Transverse colon (tissue), 4 donors: ENCODE results near the gene TSPAN5. TPM values are rescaled to one million over a fixed set of nuclear protein-coding genes. Genes with fewer than 3 reads are reported as not detected.

Source experiments
- DNase-seq: peaks from one replicate; pipeline ENCODE4 v3.0.0-alpha.2; 2019
- H3K27ac ChIP-seq, 4 donors: fragments of 200-600 bp; sonication (generic); 2 replicates each; pipeline ENCODE4 v1.5.1; 2016 to 2018; ENCODE audit warnings: inconsistent platforms in 4 of 4
- H3K27me3 ChIP-seq: fragments of 200-600 bp; sonication (generic); 2 replicates; pipeline ENCODE4 v1.5.1; 2017; ENCODE audit warnings: inconsistent platforms
- H3K36me3 ChIP-seq, 4 donors: fragments of 200-600 bp; sonication (generic); 2 replicates each; pipeline ENCODE4 v1.5.1; 2017 to 2019; ENCODE audit warnings: inconsistent platforms in 4 of 4
- H3K4me1 ChIP-seq, 4 donors: fragments of 200-600 bp; sonication (generic); 2 replicates each; pipeline ENCODE4 v1.5.1; 2017 to 2020; ENCODE audit warnings: inconsistent platforms in 4 of 4
- H3K4me3 ChIP-seq, 4 donors: fragments of 200-600 bp; sonication (generic); 1 replicate in 1 of 4; 2 replicates in 3 of 4; pipeline versions ENCODE4 v1.5.1 to v1.6.1; 2017 to 2019; ENCODE audit warnings: inconsistent platforms in 4 of 4
- H3K9me3 ChIP-seq, 2 donors: fragments of 200-600 bp; sonication (generic); 2 replicates each; pipeline ENCODE4 v1.5.1; 2017 to 2019; ENCODE audit warnings: inconsistent platforms in 2 of 2
- CTCF ChIP-seq, 5 experiments: fragments of 200-600 bp in 3 of 5; fragments of 450-650 bp in 2 of 5; sonication (generic) in 3 of 5; IDR thresholded peaks; 1 replicate in 2 of 5; 2 replicates in 3 of 5; pipeline ENCODE4 v1.5.1; 2016 to 2017; ENCODE audit warnings: antibody characterized with exemption in 5 of 5, inconsistent platforms in 3 of 5, mild to moderate bottlenecking in 2 of 5, moderate library complexity in 1 of 5
- EP300 ChIP-seq: sonication (generic); formaldehyde crosslinking; IDR thresholded peaks from one replicate; pipeline ENCODE4 v1.6.1; 2017; ENCODE audit warnings: antibody characterized with exemption, low read depth
- POLR2A ChIP-seq: fragments of 450-650 bp; IDR thresholded peaks from one replicate; pipeline ENCODE4 v1.6.1; 2016; ENCODE audit warnings: antibody characterized with exemption, mild to moderate bottlenecking, moderate library complexity
- POLR2AphosphoS5 ChIP-seq, 3 donors: sonication (generic); formaldehyde crosslinking; IDR thresholded peaks; one replicate each; pipeline ENCODE4 v1.6.1; 2016; ENCODE audit warnings: antibody characterized with exemption in 3 of 3
- WGBS, 2 donors: methylation state at CpG; one replicate each; pipeline ENCODE4 v1.1.5; 2018; ENCODE audit warnings: low coverage in 1 of 2; 5-methylcytosine and 5-hydroxymethylcytosine counted together
- in situ Hi-C, 4 donors: fragments of 200-750 bp; cut with MboI; loops; one replicate each; pipeline versions ENCODE4 v1.15.0 to v1.15.1; 2017; ENCODE audit warnings: low sequenced_read_pairs in 3 of 4, low pct_ligation_motif_present in 1 of 4, low pct_unique_long_range_greater_than_20kb in 1 of 4
- intact Hi-C: fragments of 100-400 bp; cut with DNase I; formaldehyde crosslinking; loops from one replicate; pipeline ENCODE4 v1.15.1; 2023; ENCODE audit warnings: low total_unique reads
- total RNA-seq, 4 donors: library from RNA; depleted of rRNA; stranded (reverse); fragments of >200 nt; gene quantifications; one replicate each; pipeline ENCODE4 v1.1.0, GENCODE V29; 2016

The TSPAN5 gene
- total RNA-seq, 4 donors from 2014 or later, result 1.1 to 9.6 (median 4.4) TPM

- in situ Hi-C loops, result no loop called here
- DNase-seq, result no peak
Measured at GRCh38 chr4:98662626-98663225, 4.3 kb upstream of the TSPAN5 start.

GRCh38 chr4:98662055-98662453, 3.6 kb upstream of the TSPAN5 start:
- 86 to 90% methylated on average over 4 of the region's 4 CpGs for WGBS, 2 donors
- Histone ChIP-seq H3K36me3 (no peaks in the 10 kb centered on the region), H3K27ac (no peak overlapping the region), H3K9me3 (no peaks in the 10 kb centered on the region), H3K27me3 (no peaks in the 10 kb centered on the region), H3K4me1 (peaks cover 4 to 24% (median 11%) of the 10 kb centered on the region in 4 donors), H3K4me3 (no peak overlapping the region)
- TF ChIP-seq POLR2A (no peak), CTCF (IDR thresholded peaks at IDR 0.05) (no peak), POLR2AphosphoS5 (IDR thresholded peaks at IDR 0.05) (no peak), EP300 (no peak)
- intact Hi-C loops, result no loop called here
- in situ Hi-C loops, result no loop called here
- no peak for DNase-seq

More at GRCh38 chr4:98662626-98663225, 4.3 kb upstream of the TSPAN5 start:
- H3K9me3 ChIP-seq, result no peaks in the 10 kb centered on the region
- H3K27me3 ChIP-seq, result no peaks in the 10 kb centered on the region
- no peak for TF ChIP-seq EP300
- no peak for TF ChIP-seq POLR2A
- TF ChIP-seq POLR2AphosphoS5 (IDR thresholded peaks at IDR 0.05), result no peak
- intact Hi-C loops, result no loop called here
- no peaks in the 10 kb centered on the region for H3K36me3 ChIP-seq
- H3K4me1 ChIP-seq, result peaks cover 4 to 17% (median 7%) of the 10 kb centered on the region in 4 donors
- no peak overlapping the region for H3K4me3 ChIP-seq
- peak overlapping the region in 2 of 4 donors; percentile 39 to 55 for H3K27ac ChIP-seq
- WGBS, 2 donors, result 55 to 65% methylated on average over 5 to 7 of the region's 7 CpGs

GRCh38 chr4:98661371-98662054, 3.1 kb upstream of the TSPAN5 start:
- Histone ChIP-seq H3K36me3 (no peaks in the 10 kb centered on the region), H3K4me3 (no peak overlapping the region), H3K4me1 (peaks cover 4 to 30% (median 13%) of the 10 kb centered on the region in 4 donors), H3K27me3 (no peaks in the 10 kb centered on the region), H3K27ac (no peak overlapping the region), H3K9me3 (no peaks in the 10 kb centered on the region)
- DNase-seq, result no peak
- TF ChIP-seq CTCF (IDR thresholded peaks at IDR 0.05), result no peak
- no peak for TF ChIP-seq POLR2AphosphoS5 (IDR thresholded peaks at IDR 0.05)
- TF ChIP-seq POLR2A, result no peak
- no peak for TF ChIP-seq EP300
- in situ Hi-C loops, result no loop called here
- WGBS, 2 donors, result 57 to 61% methylated on average over 3 of the region's 3 CpGs
- intact Hi-C loops, result no loop called here

GRCh38 chr4:98659741-98660462, 1.5 kb upstream of the TSPAN5 start:
- no peak for DNase-seq
- intact Hi-C loops (loop anchor here (10.0 kb wide), 1 partner anchor 175 kb away; no protein-coding TSS in a partner anchor), in situ Hi-C loops (no loop called here)
- peaks cover 4 to 31% (median 13%) of the 10 kb centered on the region in 4 donors for H3K4me1 ChIP-seq
- peak overlapping the region in 2 of 4 donors; percentile 70 to 75 for H3K27ac ChIP-seq
- TF ChIP-seq POLR2AphosphoS5 (IDR thresholded peaks at IDR 0.05), result no peak
- no peak for TF ChIP-seq EP300
- TF ChIP-seq POLR2A, result no peak
- no peaks in the 10 kb centered on the region for H3K36me3 ChIP-seq
- no peaks in the 10 kb centered on the region for H3K9me3 ChIP-seq
- WGBS, 2 donors, result 21 to 67% methylated on average over 2 to 7 of the region's 7 CpGs
- no peak overlapping the region for H3K4me3 ChIP-seq
- H3K27me3 ChIP-seq, result no peaks in the 10 kb centered on the region

GRCh38 chr4:98659106-98659592, 738 bp upstream of the TSPAN5 start:
- WGBS, 2 donors, result 16% methylated on average over 9 to 17 of the region's 17 CpGs
- no peak for DNase-seq

More at GRCh38 chr4:98659106-98659592, 738 bp upstream of the TSPAN5 start:
- peak overlapping the region; percentile 70 to 84 (median 78) for H3K27ac ChIP-seq
- H3K36me3 ChIP-seq, result no peaks in the 10 kb centered on the region
- H3K4me3 ChIP-seq, result peak overlapping the region; percentile 47 to 84 (median 70)
- H3K4me1 ChIP-seq, result peaks cover 4 to 31% (median 13%) of the 10 kb centered on the region in 4 donors
- in situ Hi-C loops (no loop called here), intact Hi-C loops (loop anchor here (10.0 kb wide), 1 partner anchor 174 kb away; no protein-coding TSS in a partner anchor)
- no peaks in the 10 kb centered on the region for H3K9me3 ChIP-seq
- no peak for TF ChIP-seq CTCF (IDR thresholded peaks at IDR 0.05)
- H3K27me3 ChIP-seq, result no peaks in the 10 kb centered on the region
